HFF-Myc (cell line): ENCODE results near the gene SGO2.

Experiments
- DNase-seq: peaks from one replicate; pipeline ENCODE4 v3.0.0-alpha.2; 2011; ENCODE audit warnings: low read depth; ENCODE audit errors: extremely low read depth
- H3K4me3 ChIP-seq: replicated peaks from 2 replicates; pipeline ENCODE4 v1.5.1; 2011; ENCODE audit warnings: low read depth, mild to moderate bottlenecking, control low read depth, low read length
- CTCF ChIP-seq: IDR thresholded peaks from 2 replicates; pipeline ENCODE4 v1.5.1; 2012; ENCODE audit warnings: mild to moderate bottlenecking, low read depth, low read length, control low read depth; ENCODE audit errors: missing control alignments

SGO2 gene

GRCh38 chr2:200596774-200597570 is 71.0 kb downstream of the SGO2 start:
- TF ChIP-seq CTCF: no peak
- H3K4me3 ChIP-seq: no peak overlapping the region
- DNase-seq: no peak

DNA sequence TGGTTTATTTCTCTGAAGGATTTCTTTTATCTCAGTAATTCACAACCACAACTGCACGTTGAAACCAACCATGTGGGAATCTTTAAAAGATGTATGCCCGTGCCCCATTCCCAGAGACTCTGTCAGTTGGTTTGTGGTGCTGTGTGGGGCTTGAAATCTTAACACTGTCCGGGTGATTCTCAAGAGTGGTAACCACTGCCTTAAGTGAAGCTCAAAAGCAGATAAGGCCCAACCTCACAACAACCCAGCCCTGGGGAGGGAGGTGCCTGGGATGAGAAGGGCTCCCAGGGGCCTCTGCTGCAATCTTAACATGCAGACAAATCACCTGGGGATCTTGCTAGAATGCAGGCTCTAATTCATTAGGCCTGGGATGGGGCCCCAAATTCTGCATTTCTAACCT is 73.2 kb downstream of the SGO2 start:
- no peak for DNase-seq
- no peak for TF ChIP-seq CTCF

GRCh38 chr2:200600549-200601225 is 74.7 kb downstream of the SGO2 start:
- TF ChIP-seq CTCF: no peak
- no peak for DNase-seq
- H3K4me3 ChIP-seq: no peak overlapping the region

More for the DNA sequence above, 73.2 kb downstream of the SGO2 start:
- H3K4me3 ChIP-seq: no peak overlapping the region

GRCh38 chr2:200602584-200602983 is 76.6 kb downstream of the SGO2 start:
- DNase-seq: no peak
- TF ChIP-seq CTCF: no peak
- H3K4me3 ChIP-seq: no peak overlapping the region

DNA sequence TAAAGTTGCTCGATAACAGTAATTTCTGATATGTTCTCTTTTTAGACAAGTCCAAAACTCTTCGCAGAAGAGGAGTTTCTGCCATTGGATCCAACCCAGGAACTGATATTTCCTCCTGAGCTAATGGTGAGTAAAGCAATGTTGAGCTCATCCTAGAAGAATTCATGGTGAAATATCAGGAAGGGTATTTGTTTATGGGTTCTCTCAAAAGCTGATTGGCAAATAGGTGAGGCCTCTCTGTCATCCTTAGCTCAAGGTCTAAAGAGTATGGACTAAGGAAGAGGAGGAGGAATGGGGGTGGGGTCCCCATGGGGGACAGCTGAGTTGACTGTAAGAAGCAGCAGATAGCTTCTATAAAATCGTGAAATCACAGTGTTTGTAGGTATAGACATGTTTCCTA is 78.0 kb downstream of the SGO2 start:
- no peak for TF ChIP-seq CTCF
- DNase-seq: no peak
- no peak overlapping the region for H3K4me3 ChIP-seq

DNA sequence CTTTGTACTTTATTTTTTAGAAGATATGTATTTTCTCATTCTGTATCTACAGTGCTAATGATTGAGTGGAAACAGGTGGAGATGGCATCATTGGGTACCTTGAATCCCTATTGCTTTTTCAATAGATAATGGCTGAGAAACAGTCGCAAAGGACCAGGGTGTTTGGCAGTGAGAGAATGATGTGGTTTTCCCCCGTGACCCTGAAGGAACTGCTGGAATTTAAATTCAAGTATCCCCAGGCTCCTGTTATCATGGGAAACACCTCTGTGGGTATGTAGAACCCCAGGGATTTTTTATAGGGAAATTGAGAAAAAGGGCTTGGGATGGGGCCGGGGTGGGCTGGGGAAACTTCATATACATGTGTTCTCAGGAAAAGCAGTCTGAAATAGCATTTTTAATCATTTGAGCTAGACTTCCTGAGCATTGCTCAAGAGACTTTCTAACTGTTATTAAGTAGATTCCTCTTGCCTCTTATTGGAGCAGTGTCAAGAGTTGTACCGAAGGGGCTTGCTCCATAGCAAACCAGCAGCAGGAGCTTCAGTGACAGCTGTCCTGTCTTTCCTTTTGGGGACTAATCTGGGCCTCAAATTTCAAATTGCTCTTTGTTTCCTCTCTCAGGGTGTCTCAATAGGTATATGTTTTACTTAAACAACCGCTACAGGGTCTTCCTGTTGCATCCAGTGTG is 78.7 kb downstream of the SGO2 start:
- TF ChIP-seq CTCF: no peak
- H3K4me3 ChIP-seq: no peak overlapping the region
- DNase-seq: no peak
